ENCODE results near the gene TMC5.
"Not testable (repeated sequence)": the region's sequence is repeated elsewhere in the genome, so short reads cannot be mapped to it uniquely, and the experiment has no call there.

TMC5 gene

GRCh38 chr16:19417640-19418039, at the start of gene TMC5:
TMC5 (plus strand) TSS chr16:19417883; CDS start chr16:19440039, 22,156 bp downstream.
- DNase-seq, result no peak

- not testable (repeated sequence) for DNase-seq
Observed at GRCh38 chr16:19372541-19372940, 45.1 kb upstream of the TMC5 start.

- no peak for DNase-seq
Observed at GRCh38 chr16:19374402-19374801, 43.3 kb upstream of the TMC5 start.

GRCh38 chr16:19375561-19376158, 42.0 kb upstream of the TMC5 start:
- peak; percentile 53 for DNase-seq

- no peak for DNase-seq
Observed at GRCh38 chr16:19377864-19378263, 39.8 kb upstream of the TMC5 start.

GRCh38 chr16:19378511-19378910, 39.2 kb upstream of the TMC5 start:
- no peak for DNase-seq

GRCh38 chr16:19379838-19380237, 37.8 kb upstream of the TMC5 start:
- no peak for DNase-seq

- DNase-seq, result no peak
Observed at GRCh38 chr16:19380328-19380727, 37.4 kb upstream of the TMC5 start.

- no peak for DNase-seq
Observed at GRCh38 chr16:19382084-19382801, 35.4 kb upstream of the TMC5 start.

- DNase-seq, result peak; percentile 37
Observed at GRCh38 chr16:19382887-19383816, 34.5 kb upstream of the TMC5 start.

GRCh38 chr16:19384656-19385055, 33.0 kb upstream of the TMC5 start:
- DNase-seq, result no peak

GRCh38 chr16:19386525-19386924, 31.2 kb upstream of the TMC5 start:
- DNase-seq, result no peak

GRCh38 chr16:19389246-19389645, 28.4 kb upstream of the TMC5 start:
- DNase-seq, result no peak

- not testable (repeated sequence) for DNase-seq
Observed at GRCh38 chr16:19391185-19391776, 26.4 kb upstream of the TMC5 start.

- DNase-seq, result no peak
Observed at GRCh38 chr16:19392352-19392751, 25.3 kb upstream of the TMC5 start.

- DNase-seq, result no peak
Observed at GRCh38 chr16:19393226-19394111, 24.2 kb upstream of the TMC5 start.

GRCh38 chr16:19395646-19396267, 21.9 kb upstream of the TMC5 start:
- DNase-seq, result not testable (repeated sequence)

- no peak for DNase-seq
Observed at GRCh38 chr16:19396555-19397011, 21.1 kb upstream of the TMC5 start.

GRCh38 chr16:19397373-19397772, 20.3 kb upstream of the TMC5 start:
- not testable (repeated sequence) for DNase-seq

GRCh38 chr16:19400711-19401110, 17.0 kb upstream of the TMC5 start:
- DNase-seq, result no peak

GRCh38 chr16:19406891-19407491, 10.7 kb upstream of the TMC5 start:
- DNase-seq, result no peak

Measured in midbrain (tissue), 1 donor.